K562 (cell line): ENCODE measurements around the gene SCFD2. TPM values are rescaled to one million over a fixed set of nuclear protein-coding genes. Genes with fewer than 3 reads are reported as not detected.

Experiments
- ATF3 ChIP-seq, 2 experiments: fragments of 450-650 bp in 1 of 2; sonication (generic) in 1 of 2; formaldehyde crosslinking in 1 of 2; IDR thresholded peaks in 1 of 2; conservative IDR thresholded peaks in 1 of 2; 2 replicates each; pipeline versions ENCODE4 v1.6.1 to v1.8.1; 2016 to 2023; ENCODE audit warnings: mild to moderate bottlenecking in 2 of 2, moderate library complexity in 2 of 2, inconsistent platforms in 1 of 2, missing genetic modification reagents in 1 of 2
- DACH1 ChIP-seq: fragments of 450-650 bp; IDR thresholded peaks from 2 replicates; pipeline ENCODE4 v1.6.1; 2018; ENCODE audit not compliant: partially characterized antibody
- SRSF3 ChIP-seq: fragments of 200-400 bp; formaldehyde crosslinking; IDR thresholded peaks from 2 replicates; pipeline ENCODE4 v1.6.1; 2016; ENCODE audit warnings: mild to moderate bottlenecking, low read length, moderate library complexity; ENCODE audit not compliant: insufficient read depth
- THRAP3 ChIP-seq: fragments of 450-650 bp; IDR thresholded peaks from 2 replicates; pipeline ENCODE4 v1.6.1; 2016; ENCODE audit warnings: mild to moderate bottlenecking, inconsistent platforms, borderline replicate concordance
- ZNF699 ChIP-seq: fragments of 250-450 bp; sonication (Bioruptor Pico); IDR thresholded peaks from 2 replicates; pipeline ENCODE4 v1.8.0; 2021; ENCODE audit warnings: mild to moderate bottlenecking, moderate library complexity; ENCODE audit not compliant: insufficient replicate concordance
- polyA plus RNA-seq, 8 experiments: library from polyadenylated mRNA; depleted of rRNA in 4 of 8; stranded (reverse) in 5 of 8; unstranded in 3 of 8; fragments of >200 nt; fragmentation: Nextera tagmentation in 2 of 8; fragmentation: Illumina TruSeq in 1 of 8; extraction: Ambion mirVana in 2 of 8; extraction: Trizol in 1 of 8; gene quantifications; 2 replicates each; pipeline versions ENCODE4 v1.2.1 to v1.2.3, GENCODE V29; 2011 to 2014; ENCODE audit warnings: inconsistent platforms in 1 of 8, missing spikeins in 1 of 8
- total RNA-seq, 7 experiments: library from RNA; depleted of rRNA in 6 of 7; stranded (reverse); fragments of >200 nt in 6 of 7; fragmentation: Illumina TruSeq in 2 of 7; extraction: Trizol in 2 of 7; gene quantifications; 2 replicates each; pipeline versions ENCODE4 v1.2.1 to v1.2.3, GENCODE V29; 2011 to 2021; ENCODE audit warnings: low replicate concordance in 1 of 7
- TF ChIP-seq, protein P1 (sequence below): sonication (generic); formaldehyde crosslinking; IDR thresholded peaks from 2 replicates; pipeline ENCODE4 v1.8.0; 2023; ENCODE audit warnings: missing genetic modification reagents, mild to moderate bottlenecking, borderline replicate concordance

The SCFD2 gene
- total and polyA plus RNA-seq, 9 of the 15 experiments (the other 6 are each of a cell fraction or from before 2014, with no cell fraction given) = 5.7 to 30.3 (median 22.8) TPM

DNA sequence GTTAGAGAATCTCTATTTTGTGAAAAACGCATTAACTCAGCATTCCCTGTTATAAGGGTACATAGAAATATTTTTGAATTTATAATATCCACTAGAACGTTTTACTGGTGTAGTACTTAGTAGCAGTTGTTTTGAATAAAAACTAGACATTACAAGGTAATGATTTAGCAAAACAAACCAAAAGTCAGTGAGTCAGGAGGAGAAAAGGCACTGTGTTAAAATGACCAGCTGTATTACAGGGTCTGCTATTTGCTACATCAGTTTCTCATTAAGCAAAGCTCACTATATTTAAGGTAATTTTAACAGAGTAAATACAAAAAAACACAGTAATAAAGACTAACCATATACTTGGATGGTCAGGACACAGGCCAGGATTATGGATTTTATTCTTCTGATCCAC is 351.0 kb downstream of the SCFD2 start (continued):
- TF ChIP-seq, protein P1, sequence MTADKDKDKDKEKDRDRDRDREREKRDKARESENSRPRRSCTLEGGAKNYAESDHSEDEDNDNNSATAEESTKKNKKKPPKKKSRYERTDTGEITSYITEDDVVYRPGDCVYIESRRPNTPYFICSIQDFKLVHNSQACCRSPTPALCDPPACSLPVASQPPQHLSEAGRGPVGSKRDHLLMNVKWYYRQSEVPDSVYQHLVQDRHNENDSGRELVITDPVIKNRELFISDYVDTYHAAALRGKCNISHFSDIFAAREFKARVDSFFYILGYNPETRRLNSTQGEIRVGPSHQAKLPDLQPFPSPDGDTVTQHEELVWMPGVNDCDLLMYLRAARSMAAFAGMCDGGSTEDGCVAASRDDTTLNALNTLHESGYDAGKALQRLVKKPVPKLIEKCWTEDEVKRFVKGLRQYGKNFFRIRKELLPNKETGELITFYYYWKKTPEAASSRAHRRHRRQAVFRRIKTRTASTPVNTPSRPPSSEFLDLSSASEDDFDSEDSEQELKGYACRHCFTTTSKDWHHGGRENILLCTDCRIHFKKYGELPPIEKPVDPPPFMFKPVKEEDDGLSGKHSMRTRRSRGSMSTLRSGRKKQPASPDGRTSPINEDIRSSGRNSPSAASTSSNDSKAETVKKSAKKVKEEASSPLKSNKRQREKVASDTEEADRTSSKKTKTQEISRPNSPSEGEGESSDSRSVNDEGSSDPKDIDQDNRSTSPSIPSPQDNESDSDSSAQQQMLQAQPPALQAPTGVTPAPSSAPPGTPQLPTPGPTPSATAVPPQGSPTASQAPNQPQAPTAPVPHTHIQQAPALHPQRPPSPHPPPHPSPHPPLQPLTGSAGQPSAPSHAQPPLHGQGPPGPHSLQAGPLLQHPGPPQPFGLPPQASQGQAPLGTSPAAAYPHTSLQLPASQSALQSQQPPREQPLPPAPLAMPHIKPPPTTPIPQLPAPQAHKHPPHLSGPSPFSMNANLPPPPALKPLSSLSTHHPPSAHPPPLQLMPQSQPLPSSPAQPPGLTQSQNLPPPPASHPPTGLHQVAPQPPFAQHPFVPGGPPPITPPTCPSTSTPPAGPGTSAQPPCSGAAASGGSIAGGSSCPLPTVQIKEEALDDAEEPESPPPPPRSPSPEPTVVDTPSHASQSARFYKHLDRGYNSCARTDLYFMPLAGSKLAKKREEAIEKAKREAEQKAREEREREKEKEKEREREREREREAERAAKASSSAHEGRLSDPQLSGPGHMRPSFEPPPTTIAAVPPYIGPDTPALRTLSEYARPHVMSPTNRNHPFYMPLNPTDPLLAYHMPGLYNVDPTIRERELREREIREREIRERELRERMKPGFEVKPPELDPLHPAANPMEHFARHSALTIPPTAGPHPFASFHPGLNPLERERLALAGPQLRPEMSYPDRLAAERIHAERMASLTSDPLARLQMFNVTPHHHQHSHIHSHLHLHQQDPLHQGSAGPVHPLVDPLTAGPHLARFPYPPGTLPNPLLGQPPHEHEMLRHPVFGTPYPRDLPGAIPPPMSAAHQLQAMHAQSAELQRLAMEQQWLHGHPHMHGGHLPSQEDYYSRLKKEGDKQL (CRISPR knock-in tag) = no peak
- TF ChIP-seq DACH1 (no peak), THRAP3 (no peak), ZNF699 (no peak), ATF3 (IDR thresholded peaks at IDR 0.05) (no peak), ATF3 (CRISPR knock-in tag; conservative IDR thresholded peaks at IDR 0.05) (no peak), SRSF3 (no peak)
- TF ChIP-seq, all 486 proteins: peak for 0
